ENCODE data around the gene MYO3B. TPM values are rescaled to one million over a fixed set of nuclear protein-coding genes. Genes with fewer than 3 reads are reported as not detected.

MYO3B gene
- total and polyA plus RNA-seq, 2 of the 8 experiments (the other 6 are each of a cell fraction or from before 2014, with no cell fraction given), result 0.17 to 0.19 TPM

DNA sequence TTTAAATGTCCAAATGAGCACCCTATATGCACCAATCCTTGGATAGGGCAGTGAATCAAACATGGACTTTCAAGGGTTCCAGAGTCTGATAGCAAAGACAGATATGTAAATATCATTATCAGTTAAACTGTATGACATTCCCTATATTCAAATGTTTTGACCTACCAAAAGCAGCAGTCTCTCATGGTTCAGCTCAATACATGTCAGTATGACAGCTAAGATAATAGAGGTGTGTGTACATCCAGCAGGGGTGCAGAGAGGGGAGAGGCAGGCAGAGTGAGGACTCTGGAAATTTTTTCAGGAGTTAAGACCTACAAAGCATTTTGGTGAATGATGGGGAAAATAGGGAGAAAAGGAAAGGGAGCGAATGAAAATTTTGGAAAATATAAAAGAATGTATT is 106.3 kb downstream of the MYO3B start:
- H2BK120ac ChIP-seq (replicated peaks; ENCODE audit: low read depth, low read length), result no peak overlapping the region
- H3K9ac ChIP-seq (replicated peaks in 1 of 4; ENCODE audit: extremely low read depth in 1 of 4, low read depth in 3 of 4, low read length in 3 of 4), result no peak overlapping the region
- 94 to 100% methylated on average over 1 of the region's 1 CpG for WGBS, 2 experiments (ENCODE audit: extremely low coverage in 1 of 2, insufficient coverage in 1 of 2, insufficient read length in 1 of 2, insufficient replicate concordance in 2 of 2, low coverage in 1 of 2, low lambda C conversion rate in 2 of 2, missing lambda C conversion rate in 1 of 2)
- no peak overlapping the region for H3K18ac ChIP-seq (ENCODE audit: extremely low read depth, low read length)
- no peaks in the 10 kb centered on the region for H3K79me1 ChIP-seq (ENCODE audit: low read depth, low read length)
- FAIRE-seq (no peak), DNase-seq (ENCODE audit: low read depth in 1 of 2, low spot score in 2 of 2) (no peak)
- no peak overlapping the region for H4K5ac ChIP-seq (ENCODE audit: insufficient read length, low read depth, low read length)
- no peak overlapping the region for H3K23ac ChIP-seq (ENCODE audit: insufficient read length)
- H2AK5ac ChIP-seq (ENCODE audit: low read depth, low read length), result no peak overlapping the region
- H3K4me2 ChIP-seq (ENCODE audit: insufficient read depth in 1 of 2, low read depth in 2 of 2, low read length in 2 of 2), result no peak overlapping the region
- H2BK15ac ChIP-seq (ENCODE audit: low read length), result no peak overlapping the region
- H4K8ac ChIP-seq (ENCODE audit: extremely low read depth, insufficient read depth, low read length), result no peak overlapping the region
- no peak overlapping the region for H2BK5ac ChIP-seq (ENCODE audit: low read depth, low read length)
- H3K23me2 ChIP-seq (ENCODE audit: low read depth, low read length), result no peaks in the 10 kb centered on the region
- no peak overlapping the region for H3K27ac ChIP-seq (ENCODE audit: low read depth, low read length)
- no peak overlapping the region for H3K56ac ChIP-seq (replicated peaks; ENCODE audit: insufficient read length, low read depth, low read length)
- no peak overlapping the region for H2BK20ac ChIP-seq (ENCODE audit: low read length)
- H3K9me3 ChIP-seq (ENCODE audit: insufficient read depth in 2 of 2, low read depth in 1 of 2, low read length in 1 of 2), result no peaks in the 10 kb centered on the region
- no peak overlapping the region for H2BK12ac ChIP-seq (ENCODE audit: low read depth, low read length)
- no peak overlapping the region for H3K14ac ChIP-seq (ENCODE audit: insufficient read length)
- no peak overlapping the region for H2AFZ ChIP-seq (ENCODE audit: low read length)
- no peaks in the 10 kb centered on the region for H4K20me1 ChIP-seq (replicated peaks in 1 of 2; ENCODE audit: control insufficient read depth in 1 of 2, insufficient read depth in 2 of 2, low read length in 2 of 2)
- ChIA-PET POLR2A (ENCODE audit: partially characterized antibody) (no interaction called here), CTCF (ENCODE audit: partially characterized antibody) (interaction anchor here (1.0 to 1.4 kb wide), 2 partner anchors 13 to 125 kb away, joined by 4 read pairs; no protein-coding TSS in a partner anchor)
- H3K4me3 ChIP-seq (ENCODE audit: extremely low read depth in 1 of 4, insufficient read depth in 2 of 4, low read depth in 3 of 4, low read length in 4 of 4), result no peak overlapping the region
- no peaks in the 10 kb centered on the region for H3K27me3 ChIP-seq (replicated peaks in 1 of 4; ENCODE audit: control insufficient read depth in 3 of 4, extremely low read depth in 1 of 4, insufficient read depth in 3 of 4, low read length in 3 of 4)
- no peaks in the 10 kb centered on the region for H3K79me2 ChIP-seq (ENCODE audit: control insufficient read depth in 1 of 2, insufficient read depth in 2 of 2, low read length in 2 of 2)
- H3K36me3 ChIP-seq (ENCODE audit: control insufficient read depth in 2 of 4, insufficient read depth in 4 of 4, low read length in 3 of 4), result no peaks in the 10 kb centered on the region
- H4K91ac ChIP-seq (replicated peaks; ENCODE audit: insufficient read length, low read length), result no peak overlapping the region
- no peak overlapping the region for H3K4ac ChIP-seq (replicated peaks; ENCODE audit: insufficient read length, low read depth, low read length)
- peaks cover 0 to 4% (median 0%) of the 10 kb centered on the region in 4 experiments; a peak in 2 of 7 replicates for H3K4me1 ChIP-seq (replicated peaks in 1 of 4; ENCODE audit: control insufficient read depth in 3 of 4, insufficient read depth in 4 of 4, low read length in 3 of 4)
- TF ChIP-seq BCL11A (IDR thresholded peaks at IDR 0.05; ENCODE audit: low read depth in 2 of 2, low read length in 2 of 2) (no peak), SP4 (IDR thresholded peaks at IDR 0.05; ENCODE audit: low read length) (no peak)
